HG03025 (cell line): ENCODE results near the gene GLRB.
"Not testable (repeated sequence)": the region's sequence is repeated elsewhere in the genome, so short reads cannot be mapped to it uniquely, and the experiment has no call there.

Source experiments
- ATAC-seq: cut with Tn5 transposase; IDR thresholded peaks from one replicate; pipeline ENCODE4 v1.9.1; 2021; ENCODE audit warnings: mild to moderate bottlenecking, moderate library complexity; ENCODE audit not compliant: unreplicated experiment, low FRiP score

The GLRB gene

GRCh38 chr4:157121401-157121800, 45.5 kb downstream of the GLRB start:
- ATAC-seq, result no peak

GRCh38 chr4:157127571-157127970, 51.6 kb downstream of the GLRB start:
- ATAC-seq, result no peak

GRCh38 chr4:157128395-157128794, 52.4 kb downstream of the GLRB start:
- no peak for ATAC-seq

GRCh38 chr4:157141976-157142375, 66.0 kb downstream of the GLRB start:
- ATAC-seq, result no peak

GRCh38 chr4:157143369-157143768, 67.4 kb downstream of the GLRB start:
- ATAC-seq, result no peak

- ATAC-seq, result no peak
Observed at GRCh38 chr4:157151711-157152110, 75.8 kb downstream of the GLRB start.

GRCh38 chr4:157165935-157166610, 90.1 kb downstream of the GLRB start:
- no peak for ATAC-seq

GRCh38 chr4:157170321-157170720, 94.4 kb downstream of the GLRB start:
- ATAC-seq, result no peak

- no peak for ATAC-seq
Observed at GRCh38 chr4:157172011-157172410, 96.1 kb downstream of the GLRB start.

- ATAC-seq, result not testable (repeated sequence)
Observed at GRCh38 chr4:157180268-157180667, 104.3 kb downstream of the GLRB start.

- ATAC-seq, result no peak
Observed at GRCh38 chr4:157184300-157184699, 108.3 kb downstream of the GLRB start.

- ATAC-seq, result no peak
Observed at GRCh38 chr4:157185363-157185762, 109.4 kb downstream of the GLRB start.

GRCh38 chr4:157195374-157195773, 119.4 kb downstream of the GLRB start:
- no peak for ATAC-seq

GRCh38 chr4:157196046-157196445, 120.1 kb downstream of the GLRB start:
- no peak for ATAC-seq

GRCh38 chr4:157204634-157205244, 128.8 kb downstream of the GLRB start:
- ATAC-seq, result peak; percentile 74

- no peak for ATAC-seq
Observed at GRCh38 chr4:157217708-157218107, 141.8 kb downstream of the GLRB start.

- no peak for ATAC-seq
Observed at GRCh38 chr4:157219711-157220370, 143.9 kb downstream of the GLRB start.

GRCh38 chr4:157220371-157220881, 144.5 kb downstream of the GLRB start, which contains the start of gene GRIA2:
GRIA2 (plus strand) TSS chr4:157220728; CDS start chr4:157221043, 315 bp downstream.
- ATAC-seq, result no peak

GRCh38 chr4:157221426-157221894, 145.5 kb downstream of the GLRB start:
- ATAC-seq, result no peak
